A673 (cell line): ENCODE data around the gene FBXL19. TPM values are rescaled to one million over a fixed set of nuclear protein-coding genes. Genes with fewer than 3 reads are reported as not detected.
A peak's percentile ranks its signal among the peaks of the same experiment; 100 is the strongest.

Experiments used
- BruUV-seq: library from RNA; stranded (reverse); fragments of 400-500 nt; replicated peaks from 2 replicates; lab custom pipeline; 2021; lab: Mats Ljungman, UMichigan
- CTCF ChIA-PET: fragments of 300-600 bp; sonication (Branson Sonifier 250); formaldehyde crosslinking; loops from one replicate; lab custom pipeline; 2022; ENCODE audit warnings: antibody characterized with exemption; lab: Charles Lee
- POLR2A ChIA-PET: fragments of 300-600 bp; sonication (Branson Sonifier 250); formaldehyde crosslinking; loops from one replicate; lab custom pipeline; 2022; ENCODE audit warnings: antibody characterized with exemption; ENCODE audit not compliant: low non-redundant PET; lab: Charles Lee
- DNase-seq: peaks from one replicate; pipeline ENCODE4 v3.0.0-alpha.2; 2015; ENCODE audit warnings: low spot score
- H3K27ac ChIP-seq: fragments of 200-600 bp; sonication (generic); 2 replicates; pipeline ENCODE4 v1.5.1; 2016; ENCODE audit warnings: mixed run types, low read depth, mild to moderate bottlenecking, mixed read lengths, antibody characterized with exemption, low read length; ENCODE audit not compliant: poor library complexity, severe bottlenecking
- H3K27me3 ChIP-seq: fragments of 200-600 bp; sonication (generic); replicated peaks from 2 replicates; pipeline ENCODE4 v1.6.1; 2017; ENCODE audit warnings: mixed run types, low read depth, mild to moderate bottlenecking, mixed read lengths, antibody characterized with exemption, low read length; ENCODE audit not compliant: insufficient read depth, poor library complexity
- H3K36me3 ChIP-seq: fragments of 200-600 bp; sonication (generic); 2 replicates; pipeline ENCODE4 v1.6.1; 2016; ENCODE audit warnings: mixed run types, mild to moderate bottlenecking, mixed read lengths, antibody characterized with exemption, low read length; ENCODE audit not compliant: insufficient read depth, poor library complexity, severe bottlenecking
- H3K4me1 ChIP-seq: fragments of 200-600 bp; sonication (generic); 2 replicates; pipeline ENCODE4 v1.6.1; 2017; ENCODE audit warnings: mixed run types, mild to moderate bottlenecking, mixed read lengths, antibody characterized with exemption, low read length; ENCODE audit not compliant: insufficient read depth, poor library complexity, severe bottlenecking
- H3K4me3 ChIP-seq: fragments of 200-600 bp; sonication (generic); 2 replicates; pipeline ENCODE4 v1.5.1; 2016; ENCODE audit warnings: low read depth, mixed run types, mild to moderate bottlenecking, mixed read lengths, low read length; ENCODE audit not compliant: poor library complexity, severe bottlenecking
- H3K9me3 ChIP-seq: fragments of 200-600 bp; sonication (generic); 2 replicates; pipeline ENCODE4 v1.6.1; 2016; ENCODE audit warnings: mixed run types, low read depth, mild to moderate bottlenecking, mixed read lengths, antibody characterized with exemption, low read length; ENCODE audit not compliant: poor library complexity, severe bottlenecking
- EZH2 ChIP-seq: fragments of 200-600 bp; sonication (generic); IDR thresholded peaks from 2 replicates; pipeline ENCODE4 v1.6.1; 2017; ENCODE audit warnings: borderline replicate concordance, low read depth, mild to moderate bottlenecking, mixed read lengths, antibody characterized with exemption, low read length; ENCODE audit not compliant: poor library complexity, severe bottlenecking
- intact Hi-C: fragments of 100-400 bp; cut with micrococcal nuclease; formaldehyde crosslinking; loops from one replicate; pipeline ENCODE4 v1.10.0; 2022; ENCODE audit not compliant: unreplicated experiment
- total RNA-seq: library from RNA; stranded (reverse); gene quantifications from 2 replicates; pipeline ENCODE4 v1.2.3, GENCODE V29; 2021
- TF ChIP-seq, protein P1 (sequence below): fragments of 300-800, 200-600 bp; sonication (generic); conservative IDR thresholded peaks from 2 replicates; pipeline ENCODE4 v1.5.1; 2017; ENCODE audit warnings: low read depth, mild to moderate bottlenecking, antibody characterized with exemption, low read length, moderate library complexity, mixed read lengths

Gene FBXL19
- total RNA-seq, 1 experiment from 2014 or later = 39.3 TPM

DNA sequence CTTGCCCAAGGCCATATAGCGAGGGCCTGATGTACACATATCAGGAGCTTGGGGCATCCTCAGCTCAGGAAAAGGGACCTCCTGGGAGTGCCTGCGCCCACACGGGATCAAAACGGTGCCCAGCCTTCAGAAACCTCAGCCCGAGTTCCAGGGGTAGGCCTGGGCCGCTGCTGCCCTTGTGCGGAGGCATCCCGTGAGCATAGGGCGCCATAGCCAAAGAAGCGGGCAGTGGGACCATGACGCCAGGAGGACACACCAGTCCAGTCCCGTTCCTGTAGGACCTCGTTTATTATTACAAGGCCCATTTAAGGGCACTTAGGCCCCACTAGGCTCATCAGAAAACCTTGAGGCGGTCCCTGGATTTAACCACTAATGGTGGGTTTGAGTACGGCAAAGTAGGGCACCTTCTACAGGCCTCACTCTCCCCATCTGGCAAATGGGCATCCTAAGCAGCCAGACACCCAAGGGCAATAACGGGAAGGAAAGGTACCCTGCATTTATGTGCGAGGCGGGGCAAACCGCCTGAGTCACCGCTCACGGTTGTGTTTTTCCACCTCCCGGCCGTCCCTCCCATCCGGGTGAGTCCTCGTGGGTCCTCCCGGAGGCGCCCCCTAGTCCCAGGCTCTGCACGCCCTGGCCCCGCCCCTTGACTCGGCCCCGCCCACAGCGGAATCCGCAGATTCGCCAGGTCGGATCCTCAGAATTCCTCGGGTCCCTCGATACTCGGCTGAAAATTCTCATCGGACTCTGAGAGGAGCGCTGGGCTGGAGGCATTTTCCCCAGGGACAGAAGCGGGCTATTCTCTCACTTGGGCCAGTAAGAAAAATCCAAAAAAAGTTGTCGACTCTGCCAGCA, 33.5 kb downstream of the FBXL19 start:
- no peaks in the 10 kb centered on the region for H3K27me3 ChIP-seq
- peaks cover 30% of the 10 kb centered on the region for H3K36me3 ChIP-seq
- peak overlapping the region; percentile 80 for H3K4me3 ChIP-seq
- TSS peak; percentile 85 for BruUV-seq
- intact Hi-C loops = loop anchor here (10.0 kb wide), 3 partner anchors 138 to 908 kb away; partner anchors contain the start of gene VKORC1
- ChIA-PET CTCF (no interaction called here), POLR2A (no interaction called here)
- DNase-seq = peak; percentile 92
- peaks cover 10% of the 10 kb centered on the region for H3K4me1 ChIP-seq
- no peaks in the 10 kb centered on the region for H3K9me3 ChIP-seq
- H3K27ac ChIP-seq = peak overlapping the region; percentile 99
- TF ChIP-seq, protein P1, sequence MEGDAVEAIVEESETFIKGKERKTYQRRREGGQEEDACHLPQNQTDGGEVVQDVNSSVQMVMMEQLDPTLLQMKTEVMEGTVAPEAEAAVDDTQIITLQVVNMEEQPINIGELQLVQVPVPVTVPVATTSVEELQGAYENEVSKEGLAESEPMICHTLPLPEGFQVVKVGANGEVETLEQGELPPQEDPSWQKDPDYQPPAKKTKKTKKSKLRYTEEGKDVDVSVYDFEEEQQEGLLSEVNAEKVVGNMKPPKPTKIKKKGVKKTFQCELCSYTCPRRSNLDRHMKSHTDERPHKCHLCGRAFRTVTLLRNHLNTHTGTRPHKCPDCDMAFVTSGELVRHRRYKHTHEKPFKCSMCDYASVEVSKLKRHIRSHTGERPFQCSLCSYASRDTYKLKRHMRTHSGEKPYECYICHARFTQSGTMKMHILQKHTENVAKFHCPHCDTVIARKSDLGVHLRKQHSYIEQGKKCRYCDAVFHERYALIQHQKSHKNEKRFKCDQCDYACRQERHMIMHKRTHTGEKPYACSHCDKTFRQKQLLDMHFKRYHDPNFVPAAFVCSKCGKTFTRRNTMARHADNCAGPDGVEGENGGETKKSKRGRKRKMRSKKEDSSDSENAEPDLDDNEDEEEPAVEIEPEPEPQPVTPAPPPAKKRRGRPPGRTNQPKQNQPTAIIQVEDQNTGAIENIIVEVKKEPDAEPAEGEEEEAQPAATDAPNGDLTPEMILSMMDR = peak; percentile 47; the same call in 1 of the 2 replicates
- TF ChIP-seq EZH2 = no peak

DNA sequence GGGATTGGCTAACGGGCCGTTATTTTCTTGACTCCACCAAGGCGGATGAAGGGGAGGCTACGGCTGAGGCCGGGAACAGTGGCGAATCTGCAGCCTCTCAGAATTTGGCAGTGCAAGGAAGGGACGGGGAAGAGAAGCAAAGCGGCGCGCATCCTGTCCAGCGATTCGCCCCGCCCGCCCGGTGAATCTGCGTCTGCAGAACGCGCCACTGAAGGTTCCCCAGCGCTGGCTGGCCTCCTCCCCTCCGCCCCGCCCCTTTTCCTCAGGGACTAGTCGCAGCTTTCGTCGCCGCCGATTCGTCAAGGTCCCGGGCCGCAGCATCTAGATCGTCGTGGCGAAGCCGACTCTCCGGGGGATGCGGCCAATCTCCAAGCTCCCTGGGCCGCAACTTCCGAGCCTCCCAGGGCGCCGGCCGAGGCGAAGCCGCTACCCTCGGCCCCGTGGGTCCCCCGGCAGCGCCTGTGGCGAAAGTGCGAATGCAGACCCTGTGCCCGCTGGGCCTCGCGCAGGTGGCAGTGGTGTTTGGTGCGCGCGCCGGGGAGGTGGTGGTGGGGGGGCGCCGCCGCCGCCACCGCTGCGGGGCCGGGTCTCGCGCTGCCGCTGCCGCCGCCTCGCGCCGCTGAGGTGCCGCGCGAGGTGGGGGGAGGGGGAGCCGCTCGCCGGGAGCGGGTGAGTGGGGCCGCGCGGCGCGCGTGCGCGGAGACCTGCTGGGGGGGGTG, 34.2 kb downstream of the FBXL19 start, which contains the start of gene SETD1A:
Gene SETD1A, plus strand, starts transcription at position 299 of the 719 bp plus-strand sequence. CDS start 978 bp downstream, outside the sequence.
- DNase-seq = peak; percentile 98
- intact Hi-C loops = loop anchor here (10.0 kb wide), 3 partner anchors 137 to 907 kb away; partner anchors contain the start of gene VKORC1
- Histone ChIP-seq H3K9me3 (no peaks in the 10 kb centered on the region), H3K27ac (peak within 1 kb of the TSS; percentile 99), H3K4me1 (peaks cover 10% of the 10 kb centered on the region), H3K27me3 (no peaks in the 10 kb centered on the region), H3K36me3 (peaks cover 37% of the 10 kb centered on the region), H3K4me3 (peak within 1 kb of the TSS; percentile 80)
- POLR2A ChIA-PET = no interaction called here
- CTCF ChIA-PET = no interaction called here
- TF ChIP-seq, protein P1 = no peak
- TF ChIP-seq EZH2 = no peak
- no TSS peak for BruUV-seq

DNA sequence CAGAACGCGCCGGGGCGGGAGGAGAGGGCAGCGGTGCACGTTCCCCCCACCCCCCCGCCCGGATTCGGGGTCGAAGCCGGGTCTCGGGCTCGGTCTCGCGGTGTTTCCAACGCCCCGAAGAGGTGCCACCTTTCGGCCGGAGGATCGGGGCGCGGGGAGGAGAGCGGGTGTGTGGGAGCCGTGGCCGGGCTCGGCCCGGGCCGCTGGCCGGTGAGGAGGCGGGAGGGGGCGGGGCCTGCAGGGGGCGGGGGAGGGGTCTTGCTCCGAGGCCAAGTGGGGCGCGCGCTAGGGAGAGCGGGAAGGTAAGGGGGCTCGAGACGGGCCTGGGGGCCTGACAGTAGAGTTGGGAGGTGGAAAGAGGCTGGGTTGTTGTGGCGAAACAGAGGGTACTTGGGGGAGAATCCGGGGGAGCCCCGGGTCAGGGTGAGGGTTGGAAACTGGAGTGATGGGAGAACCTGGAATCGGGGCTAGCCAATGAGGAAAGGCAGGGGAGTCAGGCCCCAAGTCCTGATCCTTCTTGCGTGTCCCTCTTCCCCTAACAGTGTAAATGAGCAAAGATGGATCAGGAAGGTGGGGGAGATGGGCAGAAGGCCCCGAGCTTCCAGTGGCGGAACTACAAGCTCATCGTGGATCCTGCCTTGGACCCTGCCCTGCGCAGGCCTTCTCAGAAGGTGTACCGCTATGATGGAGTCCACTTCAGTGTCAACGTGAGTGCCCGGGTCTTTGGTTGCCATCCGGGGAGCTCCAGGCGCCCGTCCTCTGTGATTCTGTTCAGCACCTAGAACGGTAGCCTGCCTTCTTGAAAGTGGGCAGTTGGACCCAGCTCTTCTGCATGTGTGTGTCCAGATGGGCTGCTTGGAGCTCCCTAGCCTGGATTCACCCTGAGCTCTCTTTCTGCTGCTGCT, 35.1 kb downstream of the FBXL19 start:
- no TSS peak for BruUV-seq
- Histone ChIP-seq H3K9me3 (no peaks in the 10 kb centered on the region), H3K4me1 (peaks cover 10% of the 10 kb centered on the region), H3K27me3 (no peaks in the 10 kb centered on the region), H3K36me3 (peaks cover 46% of the 10 kb centered on the region), H3K27ac (peak overlapping the region; percentile 99), H3K4me3 (peak overlapping the region; percentile 80)
- TF ChIP-seq EZH2 = no peak
- TF ChIP-seq, protein P1 = no peak
- intact Hi-C loops = loop anchor here (10.0 kb wide), 3 partner anchors 136 to 906 kb away; partner anchors contain the start of gene VKORC1
- no peak for DNase-seq
- ChIA-PET POLR2A (no interaction called here), CTCF (no interaction called here)
